ENCODE measurements around the gene NDUFB6.
"Not testable (repeated sequence)": the region's sequence is repeated elsewhere in the genome, so short reads cannot be mapped to it uniquely, and the experiment has no call there.

The NDUFB6 gene

DNA sequence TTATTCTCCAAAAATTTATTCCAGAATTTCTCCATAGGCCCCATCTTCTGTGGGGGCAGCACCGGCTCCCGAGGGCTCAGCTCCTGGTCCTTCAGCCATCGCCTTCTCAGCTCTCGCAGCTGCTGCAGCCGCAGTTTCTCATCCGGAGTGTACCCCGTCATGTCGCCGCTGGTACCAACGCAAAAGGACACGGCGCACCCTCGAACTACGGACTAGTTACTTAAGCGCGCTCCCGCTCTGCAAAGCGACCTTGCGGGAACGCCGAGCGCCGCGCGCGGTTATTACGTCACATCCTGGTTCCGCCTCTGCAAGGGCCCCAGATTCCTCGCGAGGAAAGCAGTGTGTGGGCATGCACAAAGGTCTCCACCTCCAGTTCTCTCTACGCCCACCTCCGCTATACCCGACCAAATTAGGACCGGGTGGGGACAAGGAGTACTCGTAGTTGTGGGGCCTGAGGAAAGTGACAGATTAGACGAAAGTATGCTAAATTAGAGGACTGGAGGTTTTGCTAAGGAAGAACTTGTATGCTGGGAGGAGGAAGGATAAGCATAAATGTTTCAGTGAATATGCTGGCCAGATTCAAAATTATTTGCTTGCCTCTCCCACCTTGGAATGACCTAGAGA, at the start of gene NDUFB6:
Gene NDUFB6, minus strand, starts transcription at position 260 of the 624 bp plus-strand sequence. Its CDS starts 99 bp downstream, at position 161.
- peaks cover 24 to 25% of the 10 kb centered on the region in 2 experiments for H3K4me1 ChIP-seq (ENCODE audit: control insufficient read depth in 1 of 2, insufficient read depth in 1 of 2, low read depth in 1 of 2, low read length in 1 of 2)
- peak within 1 kb of the TSS; percentile 87 to 96 for H3K4me3 ChIP-seq (ENCODE audit: low read depth in 1 of 2, low read length in 1 of 2)

DNA sequence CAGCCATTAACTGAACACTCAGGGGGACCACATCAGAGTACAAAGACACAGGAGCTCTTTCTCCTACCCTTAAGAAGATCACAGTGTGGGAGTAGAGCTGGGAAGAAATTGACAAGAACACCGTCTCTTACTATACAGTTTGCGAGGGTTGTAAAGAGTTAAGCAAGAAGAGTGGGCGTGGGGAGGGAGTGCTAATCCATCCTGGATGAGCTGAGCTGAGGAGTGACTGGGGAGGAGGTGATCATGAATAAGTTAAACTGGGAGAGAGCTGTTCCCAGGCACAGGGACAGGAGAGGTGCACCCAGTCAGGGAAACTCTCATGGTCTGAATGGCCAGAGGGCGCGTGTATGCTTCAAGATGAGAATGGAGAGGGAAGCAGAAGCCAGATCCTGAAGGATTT, 45.3 kb upstream of the NDUFB6 start:
- no peaks in the 10 kb centered on the region for H3K36me3 ChIP-seq
- H3K27ac ChIP-seq = no peak overlapping the region
- H3K4me3 ChIP-seq (ENCODE audit: low read depth in 1 of 2, low read length in 1 of 2) = no peak overlapping the region
- H3K27me3 ChIP-seq = peaks cover 33% of the 10 kb centered on the region
- H3K4me1 ChIP-seq (ENCODE audit: control insufficient read depth in 1 of 2, insufficient read depth in 1 of 2, low read depth in 1 of 2, low read length in 1 of 2) = no peaks in the 10 kb centered on the region
- TF ChIP-seq, protein P1, sequence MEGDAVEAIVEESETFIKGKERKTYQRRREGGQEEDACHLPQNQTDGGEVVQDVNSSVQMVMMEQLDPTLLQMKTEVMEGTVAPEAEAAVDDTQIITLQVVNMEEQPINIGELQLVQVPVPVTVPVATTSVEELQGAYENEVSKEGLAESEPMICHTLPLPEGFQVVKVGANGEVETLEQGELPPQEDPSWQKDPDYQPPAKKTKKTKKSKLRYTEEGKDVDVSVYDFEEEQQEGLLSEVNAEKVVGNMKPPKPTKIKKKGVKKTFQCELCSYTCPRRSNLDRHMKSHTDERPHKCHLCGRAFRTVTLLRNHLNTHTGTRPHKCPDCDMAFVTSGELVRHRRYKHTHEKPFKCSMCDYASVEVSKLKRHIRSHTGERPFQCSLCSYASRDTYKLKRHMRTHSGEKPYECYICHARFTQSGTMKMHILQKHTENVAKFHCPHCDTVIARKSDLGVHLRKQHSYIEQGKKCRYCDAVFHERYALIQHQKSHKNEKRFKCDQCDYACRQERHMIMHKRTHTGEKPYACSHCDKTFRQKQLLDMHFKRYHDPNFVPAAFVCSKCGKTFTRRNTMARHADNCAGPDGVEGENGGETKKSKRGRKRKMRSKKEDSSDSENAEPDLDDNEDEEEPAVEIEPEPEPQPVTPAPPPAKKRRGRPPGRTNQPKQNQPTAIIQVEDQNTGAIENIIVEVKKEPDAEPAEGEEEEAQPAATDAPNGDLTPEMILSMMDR (IDR thresholded peaks at IDR 0.05) = no peak
- H3K9me3 ChIP-seq = no peaks in the 10 kb centered on the region

More for the DNA sequence above, at the start of gene NDUFB6:
- Histone ChIP-seq H3K27ac (peak within 1 kb of the TSS; percentile 81), H3K36me3 (peaks cover 3% of the 10 kb centered on the region), H3K27me3 (peaks cover 17% of the 10 kb centered on the region), H3K9me3 (no peaks in the 10 kb centered on the region)
- TF ChIP-seq, protein P1 (IDR thresholded peaks at IDR 0.05) = peak; percentile 33

DNA sequence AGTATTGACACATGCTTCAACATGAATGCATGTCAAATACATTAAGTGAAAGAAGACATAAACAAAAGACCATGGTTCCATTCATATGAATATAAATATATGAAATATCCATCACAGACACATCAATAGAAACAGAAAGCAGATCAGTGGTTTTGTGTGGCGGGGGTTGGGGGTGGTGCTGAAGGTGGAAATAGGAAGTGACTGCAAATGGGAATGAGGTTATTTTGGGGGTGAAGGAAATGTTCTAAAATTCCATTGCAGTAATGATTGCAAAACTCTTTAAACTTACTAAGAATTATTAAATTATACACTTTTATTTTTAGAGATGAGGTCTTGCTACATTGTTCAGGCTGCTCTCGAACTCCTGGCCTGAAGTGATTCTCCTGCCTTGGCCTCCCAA, 33.9 kb upstream of the NDUFB6 start:
- Histone ChIP-seq H3K4me1 (ENCODE audit: control insufficient read depth in 1 of 2, insufficient read depth in 1 of 2, low read depth in 1 of 2, low read length in 1 of 2) (no peaks in the 10 kb centered on the region), H3K36me3 (no peaks in the 10 kb centered on the region), H3K9me3 (no peaks in the 10 kb centered on the region), H3K27me3 (peaks cover 35% of the 10 kb centered on the region), H3K4me3 (ENCODE audit: low read depth in 1 of 2, low read length in 1 of 2) (no peak overlapping the region), H3K27ac (no peak overlapping the region)
- TF ChIP-seq, protein P1 (IDR thresholded peaks at IDR 0.05) = no peak

DNA sequence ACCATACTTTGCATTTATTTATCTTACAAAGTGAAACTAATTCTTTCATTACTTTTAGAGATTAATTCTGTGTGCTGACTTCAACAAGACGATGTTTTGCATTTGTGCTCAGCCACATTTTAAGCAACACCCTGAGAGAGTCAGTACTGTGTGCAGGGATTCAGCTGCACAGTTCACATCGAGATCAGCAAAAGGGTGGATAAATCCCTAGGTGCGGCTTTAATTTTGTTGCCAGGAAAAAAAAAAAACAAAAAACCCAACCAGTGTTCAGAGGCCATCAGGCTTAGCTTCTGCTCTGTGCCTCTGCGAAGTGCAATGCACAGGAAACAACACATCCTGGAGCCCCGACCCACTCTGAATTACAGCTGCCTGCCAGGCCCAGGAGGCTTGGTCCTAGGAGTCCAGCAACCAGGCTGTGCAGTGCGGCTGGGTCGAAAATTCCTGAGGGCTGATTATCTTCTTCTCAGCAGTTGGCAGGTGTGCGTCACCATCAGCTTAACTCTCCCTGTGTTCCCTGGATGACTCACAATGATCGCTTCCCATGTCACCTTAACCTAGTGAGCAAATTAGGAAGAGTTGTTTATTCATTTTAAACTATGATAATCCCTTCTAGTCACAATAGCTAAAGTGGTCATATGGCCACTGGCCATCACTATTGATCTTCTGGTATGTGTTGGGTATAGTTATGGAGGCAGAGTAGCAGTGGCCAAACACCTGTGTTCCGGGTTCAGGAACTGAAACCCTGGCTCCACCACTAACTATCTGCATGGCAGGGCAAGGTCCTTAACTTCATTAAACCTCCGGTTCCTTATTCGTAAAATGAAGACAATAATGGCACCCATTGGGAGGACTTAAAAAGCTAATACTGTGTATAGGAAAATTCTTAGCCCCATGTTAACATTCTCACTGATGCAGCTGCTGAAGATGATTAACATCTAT, 31.2 kb upstream of the NDUFB6 start:
- H3K36me3 ChIP-seq = no peaks in the 10 kb centered on the region
- H3K4me1 ChIP-seq (ENCODE audit: control insufficient read depth in 1 of 2, insufficient read depth in 1 of 2, low read depth in 1 of 2, low read length in 1 of 2) = no peaks in the 10 kb centered on the region
- H3K27ac ChIP-seq = no peak overlapping the region
- TF ChIP-seq, protein P1 (IDR thresholded peaks at IDR 0.05) = no peak
- no peaks in the 10 kb centered on the region for H3K9me3 ChIP-seq
- H3K4me3 ChIP-seq (ENCODE audit: low read depth in 1 of 2, low read length in 1 of 2) = no peak overlapping the region
- H3K27me3 ChIP-seq = peaks cover 52% of the 10 kb centered on the region

DNA sequence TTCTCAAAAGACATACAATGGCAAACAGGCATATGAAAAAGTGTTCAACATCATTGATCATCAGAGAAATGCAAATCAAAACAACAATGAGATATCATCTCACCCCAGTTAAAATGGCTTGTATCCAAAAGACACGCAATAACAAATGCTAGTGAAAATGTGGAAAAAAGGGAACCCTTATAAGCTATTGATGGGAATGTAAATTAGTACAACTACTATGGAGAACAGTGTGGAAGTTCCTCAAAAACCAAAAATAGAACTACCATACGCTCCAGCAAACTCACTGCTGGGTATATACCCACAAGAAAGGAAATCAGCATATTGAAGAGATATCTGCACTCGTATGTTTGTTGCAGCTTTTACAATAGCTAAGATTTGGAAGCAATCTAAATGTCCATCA, 26.1 kb upstream of the NDUFB6 start:
- not testable (repeated sequence) for H3K4me1 ChIP-seq (ENCODE audit: control insufficient read depth in 1 of 2, insufficient read depth in 1 of 2, low read depth in 1 of 2, low read length in 1 of 2); H3K36me3 ChIP-seq; H3K9me3 ChIP-seq; H3K4me3 ChIP-seq (ENCODE audit: low read depth in 1 of 2, low read length in 1 of 2); H3K27ac ChIP-seq
- H3K27me3 ChIP-seq = peaks cover 42% of the 10 kb centered on the region

DNA sequence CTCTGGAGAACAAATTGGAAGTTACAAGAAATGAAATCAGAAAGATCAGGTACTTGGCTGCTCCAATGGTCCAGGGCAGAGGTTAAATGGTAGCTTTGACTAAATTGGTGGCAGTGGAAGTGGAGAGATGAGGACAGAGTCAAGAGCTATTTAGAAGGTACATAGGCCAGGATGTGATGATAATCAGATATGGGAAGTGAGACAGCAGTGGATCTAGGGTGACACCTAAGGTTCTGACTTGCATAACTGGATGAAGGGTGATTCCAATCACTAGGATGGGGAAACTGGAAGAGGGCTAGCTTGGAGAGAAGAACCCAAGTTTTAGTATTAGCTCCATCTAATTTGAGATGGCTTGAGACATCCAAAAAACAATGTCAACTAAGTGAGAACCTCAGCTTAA, 24.0 kb upstream of the NDUFB6 start:
- Histone ChIP-seq H3K27me3 (peaks cover 25% of the 10 kb centered on the region), H3K9me3 (no peaks in the 10 kb centered on the region), H3K4me1 (ENCODE audit: control insufficient read depth in 1 of 2, insufficient read depth in 1 of 2, low read depth in 1 of 2, low read length in 1 of 2) (no peaks in the 10 kb centered on the region), H3K27ac (no peak overlapping the region), H3K36me3 (no peaks in the 10 kb centered on the region), H3K4me3 (ENCODE audit: low read depth in 1 of 2, low read length in 1 of 2) (no peak overlapping the region)
- TF ChIP-seq, protein P1 (IDR thresholded peaks at IDR 0.05) = no peak
